ENCODE results near the gene OR10H3. TPM values are rescaled to one million over a fixed set of nuclear protein-coding genes. Genes with fewer than 3 reads are reported as not detected.

Gene OR10H3
- not detected in 5 replicates for total RNA-seq (2022; extraction: Qiagen RNA extraction)

GRCh38 chr19:15737722-15738121, at the start of gene OR10H3:
TSS of gene OR10H3 (plus strand) at chr19:15737985. CDS start at chr19:15741393, 3,408 bp downstream.

GRCh38 chr19:15727724-15728123, 10.1 kb upstream of the OR10H3 start, which contains the start of gene OR10H2:
TSS of gene OR10H2 (plus strand) at chr19:15728024. CDS start at chr19:15728044, 20 bp downstream.

GRCh38 chr19:15787611-15788155, 49.9 kb downstream of the OR10H3 start, which contains the start of gene OR10H5:
TSS of gene OR10H5 (plus strand) at chr19:15787661. CDS start at chr19:15794049, 6,388 bp downstream.

Other genes with a start within 250 kb of the OR10H3 start
- 0.20 to 0.36 TPM (median 0.28 TPM) in 5 replicates for gene CYP4F22, start 229.5 kb upstream of the OR10H3 start, total RNA-seq (2022; extraction: Qiagen RNA extraction)
- gene CYP4F8, start 122.8 kb upstream of the OR10H3 start, total RNA-seq (2022; extraction: Qiagen RNA extraction): not detected in 5 replicates
- 2.7 to 4.9 TPM (median 3.2 TPM) in 5 replicates for gene CYP4F3, start 97.1 kb upstream of the OR10H3 start, total RNA-seq (2022; extraction: Qiagen RNA extraction)
- gene CYP4F12, start 64.9 kb upstream of the OR10H3 start, total RNA-seq (2022; extraction: Qiagen RNA extraction): 1.8 to 2.4 TPM (median 2.4 TPM) in 5 replicates
- not detected in 5 replicates for gene OR10H2, start 10.0 kb upstream of the OR10H3 start, total RNA-seq (2022; extraction: Qiagen RNA extraction)
- gene OR10H5, start 49.7 kb downstream of the OR10H3 start, total RNA-seq (2022; extraction: Qiagen RNA extraction): not detected in 5 replicates
- gene OR10H1, start 77.7 kb downstream of the OR10H3 start, total RNA-seq (2022; extraction: Qiagen RNA extraction): not detected in 5 replicates
- 0.06 to 0.17 TPM (median 0.17 TPM) in 4 of 5 replicates, not detected in the other for gene CYP4F2, start 160.1 kb downstream of the OR10H3 start, total RNA-seq (2022; extraction: Qiagen RNA extraction)
- gene CYP4F11, start 196.5 kb downstream of the OR10H3 start, total RNA-seq (2022; extraction: Qiagen RNA extraction): 4.9 to 7.0 TPM (median 5.2 TPM) in 5 replicates
- not detected in 5 replicates for gene OR10H4, start 211.0 kb downstream of the OR10H3 start, total RNA-seq (2022; extraction: Qiagen RNA extraction)